ENCODE results near the gene TM9SF1.

DNA sequence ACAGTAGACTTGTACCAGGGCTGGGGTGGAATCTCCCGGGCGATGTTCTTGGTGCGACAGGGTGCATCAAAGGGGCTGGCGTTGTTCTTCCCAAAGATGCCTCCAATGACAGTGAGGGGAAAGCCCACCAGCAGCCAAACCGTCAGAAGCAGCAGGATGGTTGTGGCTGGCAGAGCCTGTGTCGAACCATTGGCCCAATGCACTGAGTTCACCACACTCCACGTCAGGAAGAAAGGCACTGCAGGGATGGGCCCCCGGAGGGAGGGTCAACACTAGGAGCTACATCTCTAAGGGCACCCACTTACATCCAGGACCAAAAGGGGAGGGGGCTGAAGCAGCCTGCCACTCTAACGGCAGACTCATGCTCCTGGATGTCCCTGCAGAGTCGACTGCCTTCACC lies 4.8 kb downstream of the TM9SF1 start:
- TF ChIP-seq CREB1 (CRISPR knock-in tag; IDR thresholded peaks at IDR 0.05; ENCODE audit: low read depth): no peak
- no peak for TF ChIP-seq EZH2phosphoT487 (IDR thresholded peaks at IDR 0.05; ENCODE audit: unreplicated experiment)
- no peak for TF ChIP-seq EZH2 (IDR thresholded peaks at IDR 0.05; ENCODE audit: low read depth, unreplicated experiment)
- no peak for TF ChIP-seq POLR2AphosphoS5 (IDR thresholded peaks at IDR 0.05; ENCODE audit: low read depth)
- TF ChIP-seq, protein P1, sequence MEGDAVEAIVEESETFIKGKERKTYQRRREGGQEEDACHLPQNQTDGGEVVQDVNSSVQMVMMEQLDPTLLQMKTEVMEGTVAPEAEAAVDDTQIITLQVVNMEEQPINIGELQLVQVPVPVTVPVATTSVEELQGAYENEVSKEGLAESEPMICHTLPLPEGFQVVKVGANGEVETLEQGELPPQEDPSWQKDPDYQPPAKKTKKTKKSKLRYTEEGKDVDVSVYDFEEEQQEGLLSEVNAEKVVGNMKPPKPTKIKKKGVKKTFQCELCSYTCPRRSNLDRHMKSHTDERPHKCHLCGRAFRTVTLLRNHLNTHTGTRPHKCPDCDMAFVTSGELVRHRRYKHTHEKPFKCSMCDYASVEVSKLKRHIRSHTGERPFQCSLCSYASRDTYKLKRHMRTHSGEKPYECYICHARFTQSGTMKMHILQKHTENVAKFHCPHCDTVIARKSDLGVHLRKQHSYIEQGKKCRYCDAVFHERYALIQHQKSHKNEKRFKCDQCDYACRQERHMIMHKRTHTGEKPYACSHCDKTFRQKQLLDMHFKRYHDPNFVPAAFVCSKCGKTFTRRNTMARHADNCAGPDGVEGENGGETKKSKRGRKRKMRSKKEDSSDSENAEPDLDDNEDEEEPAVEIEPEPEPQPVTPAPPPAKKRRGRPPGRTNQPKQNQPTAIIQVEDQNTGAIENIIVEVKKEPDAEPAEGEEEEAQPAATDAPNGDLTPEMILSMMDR (conservative IDR thresholded peaks at IDR 0.05; ENCODE audit: low read depth in 2 of 2): no peak
- no peak for TF ChIP-seq ZNF331 (CRISPR knock-in tag; IDR thresholded peaks at IDR 0.05; ENCODE audit: low read depth)
- no peak for TF ChIP-seq JUNB (IDR thresholded peaks at IDR 0.05; ENCODE audit: unreplicated experiment)
- TF ChIP-seq, protein P2, sequence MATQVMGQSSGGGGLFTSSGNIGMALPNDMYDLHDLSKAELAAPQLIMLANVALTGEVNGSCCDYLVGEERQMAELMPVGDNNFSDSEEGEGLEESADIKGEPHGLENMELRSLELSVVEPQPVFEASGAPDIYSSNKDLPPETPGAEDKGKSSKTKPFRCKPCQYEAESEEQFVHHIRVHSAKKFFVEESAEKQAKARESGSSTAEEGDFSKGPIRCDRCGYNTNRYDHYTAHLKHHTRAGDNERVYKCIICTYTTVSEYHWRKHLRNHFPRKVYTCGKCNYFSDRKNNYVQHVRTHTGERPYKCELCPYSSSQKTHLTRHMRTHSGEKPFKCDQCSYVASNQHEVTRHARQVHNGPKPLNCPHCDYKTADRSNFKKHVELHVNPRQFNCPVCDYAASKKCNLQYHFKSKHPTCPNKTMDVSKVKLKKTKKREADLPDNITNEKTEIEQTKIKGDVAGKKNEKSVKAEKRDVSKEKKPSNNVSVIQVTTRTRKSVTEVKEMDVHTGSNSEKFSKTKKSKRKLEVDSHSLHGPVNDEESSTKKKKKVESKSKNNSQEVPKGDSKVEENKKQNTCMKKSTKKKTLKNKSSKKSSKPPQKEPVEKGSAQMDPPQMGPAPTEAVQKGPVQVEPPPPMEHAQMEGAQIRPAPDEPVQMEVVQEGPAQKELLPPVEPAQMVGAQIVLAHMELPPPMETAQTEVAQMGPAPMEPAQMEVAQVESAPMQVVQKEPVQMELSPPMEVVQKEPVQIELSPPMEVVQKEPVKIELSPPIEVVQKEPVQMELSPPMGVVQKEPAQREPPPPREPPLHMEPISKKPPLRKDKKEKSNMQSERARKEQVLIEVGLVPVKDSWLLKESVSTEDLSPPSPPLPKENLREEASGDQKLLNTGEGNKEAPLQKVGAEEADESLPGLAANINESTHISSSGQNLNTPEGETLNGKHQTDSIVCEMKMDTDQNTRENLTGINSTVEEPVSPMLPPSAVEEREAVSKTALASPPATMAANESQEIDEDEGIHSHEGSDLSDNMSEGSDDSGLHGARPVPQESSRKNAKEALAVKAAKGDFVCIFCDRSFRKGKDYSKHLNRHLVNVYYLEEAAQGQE (IDR thresholded peaks at IDR 0.05; ENCODE audit: unreplicated experiment): no peak
- TF ChIP-seq, protein P3, sequence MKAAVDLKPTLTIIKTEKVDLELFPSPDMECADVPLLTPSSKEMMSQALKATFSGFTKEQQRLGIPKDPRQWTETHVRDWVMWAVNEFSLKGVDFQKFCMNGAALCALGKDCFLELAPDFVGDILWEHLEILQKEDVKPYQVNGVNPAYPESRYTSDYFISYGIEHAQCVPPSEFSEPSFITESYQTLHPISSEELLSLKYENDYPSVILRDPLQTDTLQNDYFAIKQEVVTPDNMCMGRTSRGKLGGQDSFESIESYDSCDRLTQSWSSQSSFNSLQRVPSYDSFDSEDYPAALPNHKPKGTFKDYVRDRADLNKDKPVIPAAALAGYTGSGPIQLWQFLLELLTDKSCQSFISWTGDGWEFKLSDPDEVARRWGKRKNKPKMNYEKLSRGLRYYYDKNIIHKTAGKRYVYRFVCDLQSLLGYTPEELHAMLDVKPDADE (IDR thresholded peaks at IDR 0.05): no peak
- TF ChIP-seq ZNF114 (CRISPR knock-in tag; IDR thresholded peaks at IDR 0.05): no peak

Data from GM23338 (cell line).